ENCODE data around the gene SLC2A6.

The SLC2A6 gene

GRCh38 chr9:133518706-133519449, 40.0 kb upstream of the SLC2A6 start:
- no peak overlapping the region for H3K4me3 ChIP-seq (ENCODE audit: low read length)
- no peak for TF ChIP-seq CTCF (IDR thresholded peaks at IDR 0.05; ENCODE audit: insufficient read depth, low read depth, low read length, missing control alignments)
- DNase-seq (ENCODE audit: low read depth): no peak

GRCh38 chr9:133518200-133518599, 39.3 kb upstream of the SLC2A6 start:
- no peak for DNase-seq (ENCODE audit: low read depth)
- H3K4me3 ChIP-seq (ENCODE audit: low read length): no peak overlapping the region
- no peak for TF ChIP-seq CTCF (IDR thresholded peaks at IDR 0.05; ENCODE audit: insufficient read depth, low read depth, low read length, missing control alignments)

- no peak for DNase-seq (ENCODE audit: low read depth)
- TF ChIP-seq CTCF (IDR thresholded peaks at IDR 0.05; ENCODE audit: insufficient read depth, low read depth, low read length, missing control alignments): no peak
- H3K4me3 ChIP-seq (ENCODE audit: low read length): no peak overlapping the region
Measured at GRCh38 chr9:133517711-133518110, 38.8 kb upstream of the SLC2A6 start.

GRCh38 chr9:133516961-133517350, 38.1 kb upstream of the SLC2A6 start:
- DNase-seq (ENCODE audit: low read depth): no peak
- no peak for TF ChIP-seq CTCF (IDR thresholded peaks at IDR 0.05; ENCODE audit: insufficient read depth, low read depth, low read length, missing control alignments)
- H3K4me3 ChIP-seq (ENCODE audit: low read length): no peak overlapping the region

GRCh38 chr9:133516256-133516960, 37.5 kb upstream of the SLC2A6 start:
- H3K4me3 ChIP-seq (ENCODE audit: low read length): no peak overlapping the region
- no peak for DNase-seq (ENCODE audit: low read depth)
- TF ChIP-seq CTCF (IDR thresholded peaks at IDR 0.05; ENCODE audit: insufficient read depth, low read depth, low read length, missing control alignments): no peak

GRCh38 chr9:133515615-133516255, 36.8 kb upstream of the SLC2A6 start:
- no peak overlapping the region for H3K4me3 ChIP-seq (ENCODE audit: low read length)
- DNase-seq (ENCODE audit: low read depth): no peak
- no peak for TF ChIP-seq CTCF (IDR thresholded peaks at IDR 0.05; ENCODE audit: insufficient read depth, low read depth, low read length, missing control alignments)

Measured in epithelial cell of esophagus (primary cell).